NCI-H1105 (cell line): ENCODE data around the gene OXSR1.
"Not testable (repeated sequence)": the region's sequence is repeated elsewhere in the genome, so short reads cannot be mapped to it uniquely, and the experiment has no call there.

Experiments
- DNase-seq: peaks from one replicate; lab custom pipeline; 2025; lab: John Stamatoyannopoulos, UW

OXSR1 gene

GRCh38 chr3:38271553-38271952, 106.2 kb downstream of the OXSR1 start:
- DNase-seq = no peak

- DNase-seq = no peak
Measured at GRCh38 chr3:38274864-38275649, 109.7 kb downstream of the OXSR1 start.

- no peak for DNase-seq
Measured at GRCh38 chr3:38275658-38276057, 110.3 kb downstream of the OXSR1 start.

GRCh38 chr3:38276081-38276916, 111.0 kb downstream of the OXSR1 start:
- DNase-seq = no peak

GRCh38 chr3:38276917-38277630, 111.7 kb downstream of the OXSR1 start:
- DNase-seq = no peak

GRCh38 chr3:38278841-38279240, 113.5 kb downstream of the OXSR1 start:
- no peak for DNase-seq

GRCh38 chr3:38281895-38282686, 116.8 kb downstream of the OXSR1 start, which contains the start of gene SLC22A14:
Gene SLC22A14, plus strand, starts transcription at chr3:38282294. Its CDS starts 23,733 bp downstream, at chr3:38306027.
- no peak for DNase-seq

- DNase-seq = no peak
Measured at GRCh38 chr3:38283810-38284755, 118.7 kb downstream of the OXSR1 start.

- no peak for DNase-seq
Measured at GRCh38 chr3:38284756-38285150, 119.4 kb downstream of the OXSR1 start.

- not testable (repeated sequence) for DNase-seq
Measured at GRCh38 chr3:38289286-38290217, 124.2 kb downstream of the OXSR1 start.

- not testable (repeated sequence) for DNase-seq
Measured at GRCh38 chr3:38297053-38297452, 131.7 kb downstream of the OXSR1 start.

GRCh38 chr3:38297537-38297936, 132.2 kb downstream of the OXSR1 start:
- no peak for DNase-seq

GRCh38 chr3:38297947-38298711, 132.8 kb downstream of the OXSR1 start:
- no peak for DNase-seq
